ENCODE results near the gene VLDLR. TPM values are rescaled to one million over a fixed set of nuclear protein-coding genes. Genes with fewer than 3 reads are reported as not detected.

The VLDLR gene
- total RNA-seq, 3 donors from 2014 or later, result 1.5 to 4.6 (median 3.0) TPM

DNA sequence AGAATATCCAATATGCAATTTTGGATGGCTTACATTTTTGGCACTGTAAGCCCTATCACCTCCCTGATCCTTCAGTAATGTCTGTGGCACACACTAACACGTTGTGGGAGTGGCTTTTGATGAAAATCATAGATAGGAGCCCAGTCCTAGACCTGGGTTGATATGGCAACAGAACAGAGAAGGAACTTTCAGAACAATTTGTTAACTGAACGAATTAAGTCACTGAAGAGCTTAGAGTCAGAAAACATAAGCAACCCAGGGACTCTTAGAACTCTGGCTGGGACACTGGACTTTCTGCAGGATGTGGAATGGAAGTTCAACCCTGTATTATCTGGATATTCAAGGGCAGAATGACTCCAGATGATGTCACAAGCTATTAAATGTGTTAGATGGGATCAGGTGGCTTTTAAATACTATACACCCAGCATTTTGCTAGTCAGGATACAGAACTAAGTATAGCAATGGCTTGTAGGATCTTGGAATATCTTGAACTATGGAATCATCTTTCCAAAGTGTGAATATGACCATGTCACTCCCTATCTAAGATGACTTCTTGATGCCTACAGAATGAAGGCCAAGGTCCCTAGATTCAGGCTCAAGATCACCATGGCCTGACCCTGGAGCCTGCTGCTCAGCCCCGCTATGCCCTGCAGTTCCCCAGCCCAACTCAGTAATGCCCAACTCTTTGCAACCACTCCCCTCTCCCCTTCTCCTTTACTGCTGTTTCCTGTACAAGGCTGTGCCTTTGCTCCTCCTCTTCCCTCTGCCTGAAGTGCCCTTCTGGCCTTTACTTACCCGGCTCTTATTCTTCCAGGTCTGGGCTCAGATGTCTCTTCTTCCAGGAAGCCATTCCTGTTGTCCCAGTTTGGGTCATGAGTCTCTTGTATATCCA, 42.8 kb downstream of the VLDLR start:
- Mint-ChIP-seq H3K36me3 (ENCODE audit: insufficient read depth) (peaks cover 5% of the 10 kb centered on the region), H3K9me3 (no peaks in the 10 kb centered on the region), H3K4me1 (ENCODE audit: low read depth) (no peaks in the 10 kb centered on the region), H3K27me3 (ENCODE audit: low read depth) (no peaks in the 10 kb centered on the region), H3K4me3 (no peak overlapping the region)
- no peak for DNase-seq
- ATAC-seq, result no peak

DNA sequence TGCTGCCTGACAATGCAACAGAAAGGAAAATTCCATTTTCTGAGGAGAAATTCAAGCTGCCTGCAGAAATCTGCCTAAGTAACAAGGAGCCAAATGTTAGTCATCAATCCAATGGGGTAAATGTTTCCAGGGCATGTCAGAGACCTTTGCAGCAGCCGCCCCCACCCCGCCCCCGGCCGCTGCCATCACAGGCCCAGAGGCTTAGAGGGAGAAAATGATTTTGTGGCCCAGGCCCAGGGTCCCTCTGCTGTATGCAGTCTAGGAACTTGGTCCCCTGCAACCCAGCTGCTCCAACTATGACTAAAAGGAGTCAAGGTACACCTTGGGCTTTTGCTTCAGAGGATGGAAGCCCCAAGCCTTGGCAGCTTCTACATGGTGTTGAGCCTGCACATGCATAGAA, 45.0 kb downstream of the VLDLR start:
- H3K4me1 Mint-ChIP-seq (ENCODE audit: low read depth), result no peaks in the 10 kb centered on the region
- no peak overlapping the region for H3K4me3 Mint-ChIP-seq
- no peaks in the 10 kb centered on the region for H3K9me3 Mint-ChIP-seq
- ATAC-seq (no peak), DNase-seq (no peak)
- peaks cover 4% of the 10 kb centered on the region for H3K36me3 Mint-ChIP-seq (ENCODE audit: insufficient read depth)
- H3K27me3 Mint-ChIP-seq (ENCODE audit: low read depth), result no peaks in the 10 kb centered on the region

DNA sequence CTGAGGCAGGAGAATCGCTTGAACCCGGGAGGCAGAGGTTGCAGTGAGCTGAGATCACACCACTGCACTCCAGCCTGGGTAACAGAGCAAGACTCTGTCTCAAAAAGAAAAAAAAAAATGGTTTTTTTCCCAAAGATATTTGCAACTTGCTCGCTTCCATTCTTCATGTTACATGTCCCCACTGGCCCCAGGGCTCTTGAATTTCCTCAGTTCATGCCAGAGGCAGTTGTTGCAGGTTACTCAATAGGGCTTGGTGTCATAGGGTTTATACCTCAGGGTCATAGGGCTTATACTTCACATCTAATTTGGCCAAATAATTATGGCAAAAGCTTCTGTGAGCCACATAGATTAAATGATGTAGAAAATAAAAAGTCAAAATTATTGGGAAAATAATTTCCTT, 51.6 kb downstream of the VLDLR start:
- DNase-seq, result no peak
- no peaks in the 10 kb centered on the region for H3K27me3 Mint-ChIP-seq (ENCODE audit: low read depth)
- H3K4me3 Mint-ChIP-seq, result no peak overlapping the region
- no peak for ATAC-seq
- no peaks in the 10 kb centered on the region for H3K4me1 Mint-ChIP-seq (ENCODE audit: low read depth)
- H3K36me3 Mint-ChIP-seq (ENCODE audit: insufficient read depth), result no peaks in the 10 kb centered on the region
- no peaks in the 10 kb centered on the region for H3K9me3 Mint-ChIP-seq

DNA sequence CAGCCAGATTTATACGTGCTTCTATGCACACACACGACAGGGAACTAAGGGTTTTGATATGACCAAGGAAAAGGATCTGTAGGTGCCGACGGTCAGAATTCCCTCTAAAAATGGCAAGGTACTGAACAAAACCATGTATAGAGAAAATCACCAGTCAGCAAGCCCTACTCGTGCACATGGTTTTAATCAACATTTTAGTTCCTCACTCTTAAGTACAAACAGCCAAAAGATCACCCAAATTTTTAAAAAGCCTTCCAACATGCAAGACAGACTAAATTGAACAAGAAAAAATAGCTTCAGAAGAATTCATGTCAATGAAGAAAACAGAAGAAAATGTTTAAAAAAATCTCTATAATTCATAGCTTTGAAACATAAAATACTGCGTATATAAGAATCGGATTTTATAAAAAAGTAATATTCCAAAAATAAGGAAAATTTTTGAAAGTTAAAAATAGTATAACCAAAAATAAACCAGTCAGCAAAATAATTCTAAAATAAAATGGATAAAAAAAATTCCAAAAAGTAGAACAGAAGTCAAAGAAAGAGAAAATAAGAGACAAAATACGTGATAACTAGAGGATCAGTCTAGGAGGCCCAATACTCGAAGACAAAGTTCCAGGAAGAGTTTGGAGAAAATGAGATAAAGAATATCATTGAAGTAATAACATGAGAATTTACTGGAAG, 52.7 kb downstream of the VLDLR start:
- no peaks in the 10 kb centered on the region for H3K9me3 Mint-ChIP-seq
- ATAC-seq (no peak), DNase-seq (no peak)
- no peak overlapping the region for H3K4me3 Mint-ChIP-seq
- H3K4me1 Mint-ChIP-seq (ENCODE audit: low read depth), result no peaks in the 10 kb centered on the region
- H3K36me3 Mint-ChIP-seq (ENCODE audit: insufficient read depth), result no peaks in the 10 kb centered on the region
- no peaks in the 10 kb centered on the region for H3K27me3 Mint-ChIP-seq (ENCODE audit: low read depth)

DNA sequence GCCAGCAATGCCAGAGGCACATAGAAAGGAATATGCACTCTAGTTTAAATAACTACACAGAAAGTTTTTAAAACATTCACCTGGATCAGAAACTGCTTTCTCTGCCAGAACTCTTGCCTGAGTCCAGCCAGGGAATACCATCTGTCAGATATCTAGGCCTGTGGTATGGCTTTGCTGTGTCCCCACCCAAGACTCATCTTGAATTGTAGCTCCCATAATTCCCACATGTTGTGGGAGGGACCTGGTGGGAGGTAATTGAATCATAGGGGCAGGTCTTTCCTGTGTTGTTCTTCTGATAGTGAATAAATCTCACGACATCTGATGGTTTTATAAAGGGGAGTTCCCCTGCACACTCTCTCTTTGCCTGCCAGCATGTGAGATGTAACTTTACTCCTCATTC, 54.2 kb downstream of the VLDLR start:
- Mint-ChIP-seq H3K4me3 (no peak overlapping the region), H3K27me3 (ENCODE audit: low read depth) (no peaks in the 10 kb centered on the region), H3K9me3 (no peaks in the 10 kb centered on the region), H3K4me1 (ENCODE audit: low read depth) (no peaks in the 10 kb centered on the region), H3K36me3 (ENCODE audit: insufficient read depth) (no peaks in the 10 kb centered on the region)
- no peak for ATAC-seq
- no peak for DNase-seq

DNA sequence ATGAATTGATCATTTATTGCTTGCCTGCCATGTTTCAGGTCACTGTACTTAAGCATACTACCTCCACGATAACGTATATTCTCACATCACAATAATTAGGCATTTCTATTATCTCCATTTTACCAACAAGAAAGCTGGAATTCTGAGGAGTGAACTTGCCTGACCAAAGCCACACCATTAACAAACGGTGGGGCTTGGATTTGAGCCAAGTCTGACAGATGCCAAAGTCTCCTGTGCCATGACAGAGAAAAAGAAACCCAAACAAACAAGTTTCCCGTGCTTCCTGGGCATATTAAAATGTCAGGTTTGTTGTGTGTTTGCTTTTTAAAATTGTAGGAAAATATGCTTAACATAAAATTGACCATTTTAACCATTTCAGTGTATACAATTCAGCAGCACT, 54.9 kb downstream of the VLDLR start:
- H3K4me3 Mint-ChIP-seq, result no peak overlapping the region
- ATAC-seq (no peak), DNase-seq (no peak)
- no peaks in the 10 kb centered on the region for H3K27me3 Mint-ChIP-seq (ENCODE audit: low read depth)
- H3K36me3 Mint-ChIP-seq (ENCODE audit: insufficient read depth), result no peaks in the 10 kb centered on the region
- no peaks in the 10 kb centered on the region for H3K9me3 Mint-ChIP-seq
- no peaks in the 10 kb centered on the region for H3K4me1 Mint-ChIP-seq (ENCODE audit: low read depth)

DNA sequence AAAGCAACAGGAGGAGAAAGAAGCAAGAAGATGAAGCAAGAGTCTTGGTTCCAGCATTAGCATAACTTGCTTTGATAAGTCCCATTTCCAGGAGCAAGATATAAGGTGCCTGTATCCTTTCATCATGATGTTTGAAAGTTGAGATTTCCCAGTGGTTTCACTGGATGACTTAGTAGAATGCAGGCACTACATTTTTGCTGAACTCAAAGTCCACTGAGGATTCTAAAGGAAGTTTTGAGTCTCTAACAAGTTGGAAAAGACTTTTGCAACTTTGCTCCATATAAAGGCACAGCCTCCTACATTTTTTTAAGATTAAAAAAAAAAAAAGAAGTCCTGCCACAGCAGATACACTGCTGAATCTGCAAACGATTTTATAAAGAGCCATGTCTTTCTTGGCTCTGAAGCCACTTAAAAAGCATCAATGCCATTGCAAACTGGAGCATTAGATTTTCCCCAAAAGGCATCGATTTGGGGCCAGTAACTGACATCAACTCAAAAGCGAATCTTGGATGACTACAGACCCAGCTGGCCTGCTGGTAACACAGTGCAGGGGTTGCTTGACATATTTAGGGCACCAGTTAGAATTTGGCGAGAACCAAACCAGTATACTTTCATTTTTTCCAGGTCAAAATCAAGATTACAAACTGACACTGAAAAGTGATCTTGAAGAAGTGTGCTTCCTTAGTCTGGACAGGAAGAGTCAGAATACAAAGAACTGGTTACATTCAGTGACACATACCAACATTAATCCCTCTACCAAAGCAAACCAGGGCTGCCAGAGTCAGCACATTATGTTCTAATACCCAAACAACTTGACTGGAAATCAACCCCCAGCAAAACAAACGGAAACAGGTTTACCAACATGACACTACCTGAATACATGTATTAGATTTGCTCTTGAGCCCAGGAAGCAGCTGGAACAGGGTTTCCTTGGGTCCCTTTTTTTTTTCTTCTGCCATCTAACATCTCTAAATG, 56.6 kb downstream of the VLDLR start:
- Mint-ChIP-seq H3K9me3 (no peaks in the 10 kb centered on the region), H3K4me1 (ENCODE audit: low read depth) (no peaks in the 10 kb centered on the region), H3K4me3 (no peak overlapping the region), H3K36me3 (ENCODE audit: insufficient read depth) (no peaks in the 10 kb centered on the region), H3K27me3 (ENCODE audit: low read depth) (no peaks in the 10 kb centered on the region)
- DNase-seq (no peak), ATAC-seq (no peak)

DNA sequence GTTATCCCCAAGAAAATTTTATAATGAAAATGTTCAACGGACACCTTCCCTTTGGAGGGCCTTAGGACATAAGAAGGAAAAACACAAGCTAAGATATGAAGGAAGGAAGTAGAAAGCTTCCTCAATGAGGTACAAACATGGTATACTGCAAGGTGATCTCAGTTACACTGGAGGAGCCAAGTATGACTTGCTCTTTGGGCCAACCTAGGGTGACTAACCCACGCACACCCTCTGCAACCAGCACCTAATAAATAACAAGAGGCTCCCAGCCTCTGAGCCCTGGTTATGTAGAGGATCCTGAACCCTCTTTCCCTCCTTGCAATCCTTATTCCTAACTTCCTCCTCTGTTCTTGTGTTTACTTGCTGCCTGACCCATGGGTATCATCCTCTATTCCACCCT, 57.4 kb downstream of the VLDLR start:
- H3K36me3 Mint-ChIP-seq (ENCODE audit: insufficient read depth), result no peaks in the 10 kb centered on the region
- H3K9me3 Mint-ChIP-seq, result no peaks in the 10 kb centered on the region
- no peaks in the 10 kb centered on the region for H3K27me3 Mint-ChIP-seq (ENCODE audit: low read depth)
- ATAC-seq (no peak), DNase-seq (no peak)
- no peaks in the 10 kb centered on the region for H3K4me1 Mint-ChIP-seq (ENCODE audit: low read depth)
- no peak overlapping the region for H3K4me3 Mint-ChIP-seq

DNA sequence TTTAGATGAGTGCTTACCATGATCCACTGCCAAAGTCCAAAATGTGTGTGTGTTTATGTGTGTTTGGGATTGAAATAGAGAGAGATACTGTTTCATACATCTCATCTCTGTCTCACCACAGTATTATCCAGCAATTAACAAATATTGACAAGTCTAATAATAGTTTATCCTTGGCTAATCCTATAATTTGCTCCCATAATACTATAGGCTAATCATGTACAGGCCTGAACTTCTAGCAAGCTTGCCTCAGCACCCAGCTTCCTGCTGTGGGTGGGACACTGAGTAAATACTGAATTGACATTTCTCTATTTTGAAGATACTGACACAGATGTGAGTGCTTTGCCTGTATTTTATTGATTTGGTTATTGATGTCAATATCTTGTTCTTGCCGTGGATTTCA, 60.4 kb downstream of the VLDLR start:
- Mint-ChIP-seq H3K4me1 (ENCODE audit: low read depth) (no peaks in the 10 kb centered on the region), H3K4me3 (no peak overlapping the region), H3K9me3 (no peaks in the 10 kb centered on the region), H3K27me3 (ENCODE audit: low read depth) (no peaks in the 10 kb centered on the region), H3K36me3 (ENCODE audit: insufficient read depth) (peaks cover 2% of the 10 kb centered on the region)
- no peak for ATAC-seq
- DNase-seq, result no peak

DNA sequence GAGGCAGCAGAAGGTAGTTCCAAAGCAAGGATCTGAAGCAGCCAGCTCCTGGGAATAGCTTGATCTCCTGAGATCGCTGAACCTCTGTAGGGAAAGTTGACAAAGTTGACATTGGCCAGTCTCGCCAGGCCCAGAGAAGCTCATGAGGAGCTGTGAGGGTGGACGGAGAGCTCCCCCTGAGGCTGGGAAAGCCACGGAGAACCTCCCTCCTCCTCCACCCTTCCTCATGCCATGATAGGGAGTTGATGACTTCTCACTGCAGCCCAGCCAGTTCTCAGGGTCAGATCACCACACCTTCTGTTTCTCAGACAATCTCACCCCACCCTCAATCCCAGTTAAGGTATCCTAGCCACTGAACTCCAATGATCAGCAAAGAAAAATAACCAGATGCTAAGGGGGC, 65.3 kb downstream of the VLDLR start:
- Mint-ChIP-seq H3K9me3 (no peaks in the 10 kb centered on the region), H3K27me3 (ENCODE audit: low read depth) (no peaks in the 10 kb centered on the region), H3K4me3 (no peak overlapping the region), H3K36me3 (ENCODE audit: insufficient read depth) (peaks cover 4% of the 10 kb centered on the region), H3K4me1 (ENCODE audit: low read depth) (no peaks in the 10 kb centered on the region)
- ATAC-seq (no peak), DNase-seq (no peak)

DNA sequence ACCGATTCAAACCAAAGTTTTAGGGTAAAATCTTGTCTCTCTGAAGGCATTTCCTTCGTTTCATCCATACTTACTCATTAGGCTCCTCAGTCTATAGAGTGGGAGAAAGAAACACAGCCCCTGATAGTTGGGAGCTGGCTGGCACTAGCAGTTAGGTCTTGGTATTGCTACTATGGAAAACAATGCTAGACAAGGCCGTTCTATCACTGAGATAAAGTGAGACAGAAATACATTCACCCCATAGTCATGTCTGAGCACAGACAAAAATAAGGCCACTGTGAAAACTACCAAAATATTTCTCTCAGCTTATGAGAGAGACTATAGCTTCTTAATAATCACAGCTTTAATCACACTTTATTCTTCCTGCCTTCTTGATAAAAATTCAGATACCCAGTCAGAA, 67.0 kb downstream of the VLDLR start:
- no peaks in the 10 kb centered on the region for H3K27me3 Mint-ChIP-seq (ENCODE audit: low read depth)
- ATAC-seq, result no peak
- no peak for DNase-seq

DNA sequence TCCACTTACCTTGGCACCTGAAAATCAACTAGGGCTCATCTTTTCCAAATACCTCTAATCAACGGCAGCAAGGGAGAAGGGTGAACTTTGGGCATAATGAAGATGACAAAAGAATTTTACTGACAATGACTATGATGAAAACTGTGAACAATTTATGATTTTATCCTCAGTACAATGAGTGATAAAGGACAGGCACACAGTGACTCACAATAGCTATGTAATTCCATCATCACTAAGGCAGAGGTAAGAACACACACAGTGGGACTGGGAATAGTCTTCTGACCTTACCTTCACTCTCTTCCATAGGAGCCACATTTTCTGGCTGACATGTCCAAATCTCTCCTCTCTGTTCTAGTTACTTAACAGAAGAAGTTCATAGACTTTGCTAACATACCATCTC, 69.6 kb downstream of the VLDLR start:
- Mint-ChIP-seq H3K36me3 (ENCODE audit: insufficient read depth) (peaks cover 7% of the 10 kb centered on the region), H3K4me3 (no peak overlapping the region), H3K27me3 (ENCODE audit: low read depth) (no peaks in the 10 kb centered on the region), H3K4me1 (ENCODE audit: low read depth) (no peaks in the 10 kb centered on the region), H3K9me3 (no peaks in the 10 kb centered on the region)
- ATAC-seq (no peak), DNase-seq (no peak)

More for the DNA sequence above, 67.0 kb downstream of the VLDLR start:
- no peaks in the 10 kb centered on the region for H3K4me1 Mint-ChIP-seq (ENCODE audit: low read depth)
- no peaks in the 10 kb centered on the region for H3K9me3 Mint-ChIP-seq
- H3K36me3 Mint-ChIP-seq (ENCODE audit: insufficient read depth), result peaks cover 4% of the 10 kb centered on the region
- no peak overlapping the region for H3K4me3 Mint-ChIP-seq

DNA sequence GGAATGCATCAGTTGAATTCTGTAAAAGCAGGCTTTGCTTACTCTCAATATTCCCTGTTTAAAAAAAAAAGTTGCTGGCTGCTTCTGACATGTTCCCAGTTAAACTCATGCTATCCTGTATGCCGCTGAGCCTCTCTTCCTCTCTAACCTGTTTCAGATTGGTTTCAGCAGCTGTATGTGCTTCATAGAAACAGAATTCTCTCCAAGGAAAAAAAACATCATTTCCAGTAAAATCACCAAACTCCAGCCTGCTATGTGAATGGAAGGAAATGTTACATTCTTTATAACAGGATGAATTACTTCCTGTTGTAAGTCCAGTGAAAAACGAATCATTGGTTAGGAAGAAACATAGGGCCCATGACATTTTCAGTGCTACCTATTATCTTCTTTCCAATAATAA, 70.0 kb downstream of the VLDLR start:
- Mint-ChIP-seq H3K36me3 (ENCODE audit: insufficient read depth) (peaks cover 7% of the 10 kb centered on the region), H3K27me3 (ENCODE audit: low read depth) (no peaks in the 10 kb centered on the region), H3K4me1 (ENCODE audit: low read depth) (no peaks in the 10 kb centered on the region), H3K9me3 (no peaks in the 10 kb centered on the region), H3K4me3 (no peak overlapping the region)
- ATAC-seq (no peak), DNase-seq (no peak)

DNA sequence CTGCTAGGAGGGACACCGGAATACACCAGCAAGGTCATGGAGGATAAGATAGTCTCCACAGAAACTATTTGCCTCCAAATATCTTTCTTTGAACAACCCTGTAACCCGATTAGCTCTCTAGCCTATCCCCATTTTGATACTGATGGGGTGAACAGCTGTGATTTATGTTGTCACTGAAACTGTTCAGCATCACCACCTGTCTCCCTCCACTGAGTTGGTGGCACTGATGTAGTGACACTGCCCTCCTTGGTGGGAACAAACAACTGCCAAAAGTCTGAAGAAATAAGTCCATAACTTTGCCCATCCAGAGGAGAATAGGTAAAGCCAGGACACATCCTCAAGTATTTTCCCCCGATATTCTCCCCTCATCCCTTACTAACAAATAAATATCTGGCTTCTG, 71.5 kb downstream of the VLDLR start:
- DNase-seq, result no peak
- H3K36me3 Mint-ChIP-seq (ENCODE audit: insufficient read depth), result peaks cover 8% of the 10 kb centered on the region
- H3K27me3 Mint-ChIP-seq (ENCODE audit: low read depth), result no peaks in the 10 kb centered on the region
- no peak for ATAC-seq
- no peak overlapping the region for H3K4me3 Mint-ChIP-seq
- H3K9me3 Mint-ChIP-seq, result no peaks in the 10 kb centered on the region
- H3K4me1 Mint-ChIP-seq (ENCODE audit: low read depth), result no peaks in the 10 kb centered on the region
